Keratinocyte (primary cell): ENCODE results near the gene TEX44. TPM values are rescaled to one million over a fixed set of nuclear protein-coding genes. Genes with fewer than 3 reads are reported as not detected.

Source experiments
- DNase-seq: peaks from one replicate; pipeline ENCODE4 v3.0.0-alpha.2; 2011; ENCODE audit warnings: low read depth, missing footprints, low spot score
- FAIRE-seq: peaks from 2 replicates; lab custom pipeline; 2011; peaks lifted over from hg19 to GRCh38; lab: Jason Lieb, UNC
- H2AFZ ChIP-seq: 2 replicates; pipeline ENCODE4 v1.6.0; 2012; ENCODE audit warnings: low read length, control low read depth, inconsistent platforms; ENCODE audit not compliant: control insufficient read depth
- H3K27ac ChIP-seq: 2 replicates; pipeline ENCODE4 v1.5.1; 2011; ENCODE audit warnings: low read length; ENCODE audit not compliant: control insufficient read depth, insufficient read depth
- H3K27me3 ChIP-seq: 3 replicates; pipeline ENCODE4 v1.6.0; 2011; ENCODE audit warnings: low read length; ENCODE audit not compliant: control insufficient read depth, insufficient read depth; ENCODE audit errors: extremely low read depth
- H3K36me3 ChIP-seq, 2 experiments: 2 replicates in 1 of 2; 3 replicates in 1 of 2; pipeline ENCODE4 v1.5.1; 2011; ENCODE audit warnings: low read length in 2 of 2, mild to moderate bottlenecking in 1 of 2; ENCODE audit not compliant: control insufficient read depth in 2 of 2, insufficient read depth in 2 of 2; ENCODE audit errors: extremely low read depth in 1 of 2
- H3K4me1 ChIP-seq: 3 replicates; pipeline ENCODE4 v1.5.1; 2011; ENCODE audit warnings: low read length; ENCODE audit not compliant: control insufficient read depth, insufficient read depth; ENCODE audit errors: extremely low read depth
- H3K4me2 ChIP-seq: 3 replicates; pipeline ENCODE4 v1.6.0; 2011; ENCODE audit warnings: low read depth, low read length; ENCODE audit not compliant: control insufficient read depth, insufficient read depth; ENCODE audit errors: extremely low read depth
- H3K4me3 ChIP-seq, 3 experiments: fragments of 200-600 bp in 1 of 3; sonication (generic) in 1 of 3; 2 replicates in 2 of 3; 3 replicates in 1 of 3; pipeline ENCODE4 v1.5.1; 2011 to 2016; ENCODE audit warnings: low read length in 3 of 3, mild to moderate bottlenecking in 3 of 3, control low read depth in 2 of 3, inconsistent platforms in 1 of 3, low read depth in 1 of 3, mixed read lengths in 1 of 3, mixed run types in 1 of 3, moderate library complexity in 1 of 3; ENCODE audit not compliant: control insufficient read depth in 2 of 3, insufficient read depth in 2 of 3; ENCODE audit errors: extremely low read depth in 1 of 3
- H3K79me2 ChIP-seq: 2 replicates; pipeline ENCODE4 v1.6.0; 2012; ENCODE audit warnings: low read length; ENCODE audit not compliant: control insufficient read depth, insufficient read depth
- H3K9ac ChIP-seq: 3 replicates; pipeline ENCODE4 v1.6.0; 2011; ENCODE audit warnings: low read length; ENCODE audit not compliant: control insufficient read depth, insufficient read depth; ENCODE audit errors: extremely low read depth
- H3K9me1 ChIP-seq: 3 replicates; pipeline ENCODE4 v1.6.0; 2011; ENCODE audit warnings: low read length; ENCODE audit not compliant: control insufficient read depth, insufficient read depth; ENCODE audit errors: extremely low read depth
- H3K9me3 ChIP-seq: 2 replicates; pipeline ENCODE4 v1.5.1; 2012; ENCODE audit warnings: low read depth, low read length; ENCODE audit not compliant: control insufficient read depth
- H4K20me1 ChIP-seq: 3 replicates; pipeline ENCODE4 v1.6.0; 2011; ENCODE audit warnings: low read length; ENCODE audit not compliant: control insufficient read depth, insufficient read depth; ENCODE audit errors: extremely low read depth
- CTCF ChIP-seq, 3 experiments: IDR thresholded peaks in 1 of 3; conservative IDR thresholded peaks in 1 of 3; optimal IDR thresholded peaks in 1 of 3; 2 replicates in 2 of 3; 3 replicates in 1 of 3; pipeline versions ENCODE3 to v1.5.1; 2011; ENCODE audit warnings: low read length in 3 of 3, mild to moderate bottlenecking in 3 of 3, moderate library complexity in 2 of 3, control low read depth in 1 of 3, inconsistent platforms in 1 of 3; ENCODE audit not compliant: insufficient read depth in 2 of 3; ENCODE audit errors: extremely low read depth in 1 of 3
- EZH2 ChIP-seq: IDR thresholded peaks from one replicate; pipeline ENCODE4 v1.6.1; 2012; ENCODE audit warnings: inconsistent platforms, mild to moderate bottlenecking, low read length, moderate library complexity
- dilution Hi-C: fragments of 300-500 bp; cut with MboI; formaldehyde crosslinking; loops from one replicate; pipeline ENCODE4 v1.7.0; 2020; ENCODE audit warnings: low sequenced_read_pairs; ENCODE audit not compliant: extremely low pct_ligation_motif_present
- polyA plus RNA-seq, 5 experiments: library from polyadenylated mRNA; depleted of rRNA in 3 of 5; stranded (reverse) in 3 of 5; stranded (forward) in 1 of 5; unstranded in 1 of 5; fragments of >200 nt; gene quantifications; 1 replicate in 1 of 5; 2 replicates in 3 of 5; 3 replicates in 1 of 5; pipeline versions ENCODE4 v1.2.1 to v1.2.3, GENCODE V29; 2011 to 2012; ENCODE audit warnings: missing spikeins in 2 of 5, low read depth in 1 of 5, low replicate concordance in 1 of 5

Gene TEX44
- polyA plus RNA-seq, 1 donor (not counting 4 experiments of a cell fraction or from before 2014, with no cell fraction given), result not detected

- no peak overlapping the region for H3K4me3 ChIP-seq
- no peak overlapping the region for H3K4me2 ChIP-seq
- H3K9ac ChIP-seq, result no peak overlapping the region
- TF ChIP-seq EZH2 (no peak), CTCF (optimal IDR thresholded peaks at IDR 0.05 in 1 of 3, IDR thresholded peaks at IDR 0.05 in 1 of 3, conservative IDR thresholded peaks at IDR 0.05 in 1 of 3; ENCODE audit: extremely low read depth in 1 of 3, insufficient read depth in 2 of 3, low read length in 3 of 3) (no peak)
- FAIRE-seq (no peak), DNase-seq (no peak)
- H3K79me2 ChIP-seq, result no peaks in the 10 kb centered on the region
- no peak overlapping the region for H2AFZ ChIP-seq
- dilution Hi-C loops, result no loop called here
- H4K20me1 ChIP-seq, result no peaks in the 10 kb centered on the region
- H3K27ac ChIP-seq, result no peak overlapping the region
- H3K27me3 ChIP-seq, result peaks cover 7% of the 10 kb centered on the region
- H3K9me3 ChIP-seq, result no peaks in the 10 kb centered on the region
- no peaks in the 10 kb centered on the region for H3K36me3 ChIP-seq
- H3K9me1 ChIP-seq, result no peaks in the 10 kb centered on the region
- peaks cover 11% of the 10 kb centered on the region for H3K4me1 ChIP-seq
Observed at GRCh38 chr2:231593666-231594065, 1.0 kb downstream of the TEX44 start.

GRCh38 chr2:231597014-231597611 lies 4.4 kb downstream of the TEX44 start:
- Histone ChIP-seq H3K27me3 (peaks cover 7% of the 10 kb centered on the region), H3K36me3 (no peaks in the 10 kb centered on the region), H3K4me3 (no peak overlapping the region), H3K27ac (no peak overlapping the region), H3K9me1 (no peaks in the 10 kb centered on the region), H3K4me1 (peaks cover 13% of the 10 kb centered on the region), H4K20me1 (no peaks in the 10 kb centered on the region), H3K79me2 (no peaks in the 10 kb centered on the region), H3K4me2 (no peak overlapping the region), H3K9ac (no peak overlapping the region), H2AFZ (peak overlapping the region; percentile 70), H3K9me3 (no peaks in the 10 kb centered on the region)
- TF ChIP-seq CTCF (optimal IDR thresholded peaks at IDR 0.05 in 1 of 3, IDR thresholded peaks at IDR 0.05 in 1 of 3, conservative IDR thresholded peaks at IDR 0.05 in 1 of 3; ENCODE audit: extremely low read depth in 1 of 3, insufficient read depth in 2 of 3, low read length in 3 of 3) (no peak), EZH2 (no peak)
- no peak for DNase-seq
- dilution Hi-C loops, result no loop called here
- FAIRE-seq, result no peak
